B cell (primary cell): ENCODE measurements around the gene LTB. TPM values are rescaled to one million over a fixed set of nuclear protein-coding genes. Genes with fewer than 3 reads are reported as not detected.

ENCODE experiments used
- ATAC-seq: fragments of 200-7000 bp; cut with Tn5 transposase; one replicate; pipeline ENCODE4 v1.10.0; 2021; ENCODE audit warnings: low read depth, mild to moderate bottlenecking, moderate number of reproducible peaks, moderate library complexity
- CTCF ChIA-PET: fragments of 350-600 bp; sonication (Branson Sonifier 250); formaldehyde crosslinking; loops from one replicate; lab custom pipeline; 2021; ENCODE audit warnings: antibody characterized with exemption, inconsistent platforms; lab: Charles Lee
- POLR2A ChIA-PET: fragments of 350-600 bp; sonication (Branson Sonifier 250); formaldehyde crosslinking; loops from one replicate; lab custom pipeline; 2021; ENCODE audit warnings: antibody characterized with exemption; lab: Charles Lee
- DNase-seq: peaks from one replicate; pipeline ENCODE4 v3.0.0; 2013
- H2AFZ ChIP-seq: 2 replicates; pipeline ENCODE4 v1.6.1; 2012; ENCODE audit warnings: mild to moderate bottlenecking, low read depth, low read length; ENCODE audit not compliant: insufficient read depth, poor library complexity, severe bottlenecking
- H3K27ac ChIP-seq, 2 donors: 1 replicate in 1 of 2; 2 replicates in 1 of 2; pipeline ENCODE4 v1.5.1; 2012 to 2013; ENCODE audit warnings: low read length in 2 of 2, mild to moderate bottlenecking in 2 of 2, moderate library complexity in 1 of 2
- H3K27me3 ChIP-seq, 4 experiments: fragments of 200-600 bp in 1 of 4; sonication (generic) in 1 of 4; replicated peaks in 1 of 4; 1 replicate in 2 of 4; 2 replicates in 2 of 4; pipeline versions ENCODE4 v1.6.1 to v1.7.0; 2013 to 2016; ENCODE audit warnings: low read length in 3 of 4, mild to moderate bottlenecking in 2 of 4, mixed read lengths in 1 of 4, moderate library complexity in 1 of 4; ENCODE audit not compliant: insufficient read depth in 4 of 4, control insufficient read depth in 3 of 4; ENCODE audit errors: control extremely low read depth in 1 of 4
- H3K36me3 ChIP-seq, 2 experiments: replicated peaks in 1 of 2; 1 replicate in 1 of 2; 2 replicates in 1 of 2; pipeline versions ENCODE4 v1.6.1 to v1.7.1; 2013; ENCODE audit warnings: low read length in 1 of 2; ENCODE audit not compliant: insufficient read depth in 2 of 2, control insufficient read depth in 1 of 2; ENCODE audit errors: control extremely low read depth in 1 of 2, extremely low read depth in 1 of 2
- H3K4me1 ChIP-seq, 2 donors: fragments of 200-600 bp in 1 of 2; sonication (generic) in 1 of 2; 1 replicate in 1 of 2; 2 replicates in 1 of 2; pipeline versions ENCODE4 v1.5.1 to v1.6.1; 2013 to 2017; ENCODE audit warnings: low read length in 2 of 2; ENCODE audit not compliant: control insufficient read depth in 2 of 2, insufficient read depth in 2 of 2
- H3K4me2 ChIP-seq: replicated peaks from 2 replicates; pipeline ENCODE3; 2012; ENCODE audit warnings: mild to moderate bottlenecking, low read depth, low read length; ENCODE audit not compliant: poor library complexity, severe bottlenecking
- H3K4me3 ChIP-seq, 5 experiments: fragments of 200-600 bp in 1 of 5; sonication (generic) in 1 of 5; 1 replicate in 3 of 5; 2 replicates in 2 of 5; pipeline versions ENCODE4 v1.5.1 to v1.7.0; 2011 to 2016; ENCODE audit warnings: low read length in 4 of 5, mild to moderate bottlenecking in 4 of 5, low read depth in 2 of 5, control low read depth in 1 of 5, moderate library complexity in 1 of 5; ENCODE audit not compliant: insufficient read depth in 1 of 5; ENCODE audit errors: control extremely low read depth in 1 of 5, extremely low read depth in 1 of 5
- H3K79me2 ChIP-seq: fragments of 200-600 bp; sonication (generic); one replicate; pipeline ENCODE4 v1.6.0; 2016; ENCODE audit warnings: low read length; ENCODE audit not compliant: control insufficient read depth, insufficient read depth
- H3K9ac ChIP-seq: fragments of 200-600 bp; sonication (generic); 2 replicates; pipeline ENCODE4 v1.6.1; 2017; ENCODE audit warnings: mild to moderate bottlenecking, low read length, moderate library complexity
- H3K9me3 ChIP-seq, 3 donors: one replicate each; pipeline versions ENCODE4 v1.6.1 to v1.7.1; 2013; ENCODE audit warnings: low read length in 2 of 3; ENCODE audit not compliant: control insufficient read depth in 2 of 3, insufficient read depth in 1 of 3; ENCODE audit errors: control extremely low read depth in 1 of 3
- H4K20me1 ChIP-seq: 2 replicates; pipeline ENCODE4 v1.6.0; 2012; ENCODE audit warnings: mild to moderate bottlenecking, low read length; ENCODE audit not compliant: insufficient read depth, control insufficient read depth, poor library complexity, severe bottlenecking
- H3K27ac Mint-ChIP-seq: one replicate; pipeline ENCODE4 v1.8.0; 2021; ENCODE audit warnings: mixed read lengths
- H3K27me3 Mint-ChIP-seq: one replicate; pipeline ENCODE4 v1.8.0; 2021; ENCODE audit warnings: mixed read lengths
- H3K4me1 Mint-ChIP-seq: one replicate; pipeline ENCODE4 v1.8.0; 2021; ENCODE audit warnings: mixed read lengths
- H3K4me3 Mint-ChIP-seq: one replicate; pipeline ENCODE4 v1.8.0; 2021; ENCODE audit warnings: mixed read lengths
- H3K9me3 Mint-ChIP-seq: one replicate; pipeline ENCODE4 v1.8.0; 2022; ENCODE audit warnings: mixed read lengths; ENCODE audit not compliant: insufficient read depth
- CTCF ChIP-seq: fragments of 200-600 bp; IDR thresholded peaks from one replicate; pipeline ENCODE4 v1.8.0; 2022; ENCODE audit warnings: antibody characterized with exemption, mild to moderate bottlenecking
- EZH2 ChIP-seq: IDR thresholded peaks from 2 replicates; pipeline ENCODE4 v1.6.1; 2012; ENCODE audit warnings: borderline replicate concordance, low read depth, mild to moderate bottlenecking, moderate library complexity, low read length; ENCODE audit not compliant: insufficient read depth, poor library complexity, severe bottlenecking
- WGBS: methylation state at CpG from one replicate; pipeline ENCODE4 v1.1.5; 2013; ENCODE audit warnings: missing lambda C conversion rate; ENCODE audit not compliant: insufficient coverage; 5-methylcytosine and 5-hydroxymethylcytosine counted together
- intact Hi-C: fragments of 100-400 bp; cut with micrococcal nuclease; formaldehyde crosslinking; loops from one replicate; pipeline ENCODE4 v1.10.0; 2022
- polyA plus RNA-seq: library from polyadenylated mRNA; depleted of rRNA; stranded (reverse); fragments of >200 nt; gene quantifications from 2 replicates; pipeline ENCODE4 v1.2.3, GENCODE V29; 2012
- total RNA-seq, 2 donors: library from RNA; stranded (reverse); fragments of 120-200 nt in 1 of 2; gene quantifications; 1 replicate in 1 of 2; 2 replicates in 1 of 2; pipeline versions ENCODE4 v1.2.3 to v1.2.4, GENCODE V29; 2013 to 2022

LTB gene
- total and polyA plus RNA-seq, 2 donors (not counting 1 experiment from before 2014, with no cell fraction given) = 488 to 938 TPM

- Histone ChIP-seq H3K27me3 (no peaks in the 10 kb centered on the region), H3K4me2 (peak overlapping the region; percentile 92), H3K9ac (peak overlapping the region; percentile 54), H3K27ac (peak overlapping the region; percentile 80 to 87), H3K79me2 (peaks cover 68% of the 10 kb centered on the region), H3K36me3 (peaks cover 0 to 3% of the 10 kb centered on the region in 2 experiments), H3K4me3 (peak overlapping the region; percentile 4 to 61 (median 45)), H3K4me1 (peaks cover 80 to 81% of the 10 kb centered on the region in 2 donors), H3K9me3 (no peaks in the 10 kb centered on the region), H2AFZ (no peak overlapping the region), H4K20me1 (peaks cover 20% of the 10 kb centered on the region)
- Mint-ChIP-seq H3K27ac (peak overlapping the region; percentile 94), H3K27me3 (no peaks in the 10 kb centered on the region), H3K4me3 (peak overlapping the region; percentile 92), H3K9me3 (no peaks in the 10 kb centered on the region), H3K4me1 (peaks cover 81% of the 10 kb centered on the region)
- peak; percentile 3 for ATAC-seq
- intact Hi-C loops = loop anchor here (2.0 kb wide), 1 partner anchor 21 kb away; no protein-coding TSS in a partner anchor
- 18% methylated on average over 2 of the region's 4 CpGs for WGBS
- TF ChIP-seq CTCF (peak; percentile 7), EZH2 (no peak)
- ChIA-PET CTCF (interaction anchor here (1.3 to 29.4 kb wide), 4 partner anchors 9 to 31 kb away, joined by 4 to 2241 read pairs (median 28); partner anchors contain the start of genes DDX39B, LST1, LTB and NCR3), POLR2A (interaction anchor here (0.5 to 42.6 kb wide), 7 partner anchors 8 to 231 kb away, joined by 3 to 1450 read pairs (median 4); partner anchors contain the start of genes DDX39B, LST1, LTA and LTB)
- DNase-seq = no peak
These were observed 22.6 kb downstream of the LTB start for GRCh38 chr6:31559606-31559957.
